WI38 (cell line): ENCODE results near the gene PVR.

Experiments used
- H3K4me3 ChIP-seq: 2 replicates; pipeline ENCODE4 v1.5.1; 2011; ENCODE audit warnings: low read depth, mild to moderate bottlenecking, control low read depth, low read length
- TF ChIP-seq, protein P1 (sequence below): IDR thresholded peaks from 2 replicates; pipeline ENCODE4 v1.5.1; 2012; ENCODE audit warnings: low read depth, mild to moderate bottlenecking, control low read depth, low read length

PVR gene

GRCh38 chr19:44602081-44602480, 41.6 kb upstream of the PVR start:
- H3K4me3 ChIP-seq = no peak overlapping the region
- TF ChIP-seq, protein P1, sequence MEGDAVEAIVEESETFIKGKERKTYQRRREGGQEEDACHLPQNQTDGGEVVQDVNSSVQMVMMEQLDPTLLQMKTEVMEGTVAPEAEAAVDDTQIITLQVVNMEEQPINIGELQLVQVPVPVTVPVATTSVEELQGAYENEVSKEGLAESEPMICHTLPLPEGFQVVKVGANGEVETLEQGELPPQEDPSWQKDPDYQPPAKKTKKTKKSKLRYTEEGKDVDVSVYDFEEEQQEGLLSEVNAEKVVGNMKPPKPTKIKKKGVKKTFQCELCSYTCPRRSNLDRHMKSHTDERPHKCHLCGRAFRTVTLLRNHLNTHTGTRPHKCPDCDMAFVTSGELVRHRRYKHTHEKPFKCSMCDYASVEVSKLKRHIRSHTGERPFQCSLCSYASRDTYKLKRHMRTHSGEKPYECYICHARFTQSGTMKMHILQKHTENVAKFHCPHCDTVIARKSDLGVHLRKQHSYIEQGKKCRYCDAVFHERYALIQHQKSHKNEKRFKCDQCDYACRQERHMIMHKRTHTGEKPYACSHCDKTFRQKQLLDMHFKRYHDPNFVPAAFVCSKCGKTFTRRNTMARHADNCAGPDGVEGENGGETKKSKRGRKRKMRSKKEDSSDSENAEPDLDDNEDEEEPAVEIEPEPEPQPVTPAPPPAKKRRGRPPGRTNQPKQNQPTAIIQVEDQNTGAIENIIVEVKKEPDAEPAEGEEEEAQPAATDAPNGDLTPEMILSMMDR = no peak

- TF ChIP-seq, protein P1 = no peak
- H3K4me3 ChIP-seq = no peak overlapping the region
These were observed 40.3 kb upstream of the PVR start for GRCh38 chr19:44603201-44603945.

DNA sequence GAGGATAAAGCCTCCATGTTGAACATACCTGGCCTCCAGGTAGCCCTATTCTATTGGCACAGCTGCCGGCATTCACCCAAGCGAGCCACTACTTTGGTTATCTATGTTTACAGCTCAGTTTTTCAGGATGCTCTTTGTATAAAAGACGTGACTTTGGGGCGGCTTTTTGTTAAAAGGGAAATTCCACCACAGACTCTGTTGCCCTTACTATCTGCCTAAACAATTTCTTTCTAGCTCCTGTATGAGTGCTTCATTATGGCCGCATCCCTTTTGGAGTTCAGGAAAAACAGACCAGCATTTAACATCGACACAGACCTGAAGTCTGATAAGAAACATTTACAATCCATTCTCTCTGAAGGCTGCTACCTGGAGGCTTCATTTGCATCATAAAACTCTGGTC, 39.5 kb upstream of the PVR start:
- TF ChIP-seq, protein P1 = no peak
- no peak overlapping the region for H3K4me3 ChIP-seq

GRCh38 chr19:44605547-44605946, 38.2 kb upstream of the PVR start:
- TF ChIP-seq, protein P1 = no peak
- no peak overlapping the region for H3K4me3 ChIP-seq

GRCh38 chr19:44607049-44607448, 36.7 kb upstream of the PVR start:
- H3K4me3 ChIP-seq = no peak overlapping the region
- TF ChIP-seq, protein P1 = no peak

DNA sequence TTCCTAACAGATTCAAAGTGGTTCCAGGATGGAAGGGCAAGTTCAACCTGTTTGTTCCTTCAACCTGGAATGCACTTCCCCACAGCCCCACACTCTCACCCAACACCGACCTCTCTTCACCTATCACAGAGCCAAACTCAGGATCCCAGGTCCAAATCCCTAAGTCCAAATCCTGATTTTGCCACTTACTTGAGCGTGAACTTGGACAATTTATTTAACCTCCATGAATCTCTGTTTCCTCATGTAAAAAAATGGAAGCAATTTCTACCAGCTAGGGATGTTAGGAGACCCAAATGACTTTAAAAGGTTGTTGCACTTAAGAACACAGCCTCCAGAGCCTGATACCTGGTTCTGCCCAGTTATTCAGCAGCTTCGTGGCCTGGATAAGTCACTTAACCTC, 35.8 kb upstream of the PVR start:
- TF ChIP-seq, protein P1 = no peak
- no peak overlapping the region for H3K4me3 ChIP-seq

- no peak overlapping the region for H3K4me3 ChIP-seq
- TF ChIP-seq, protein P1 = no peak
These were observed 35.3 kb upstream of the PVR start for GRCh38 chr19:44608391-44608821.
